Adrenal gland (tissue), 12 donors: Measurements from ENCODE around the gene GANAB. TPM values are rescaled to one million over a fixed set of nuclear protein-coding genes. Genes with fewer than 3 reads are reported as not detected.

Experiments used
- DNase-seq, 7 donors: peaks; one replicate each; pipeline ENCODE4 v3.0.0-alpha.2; 2019 to 2020
- H3K27ac ChIP-seq, 5 donors: fragments of 200-600 bp; sonication (generic) in 4 of 5; 1 replicate in 3 of 5; 2 replicates in 2 of 5; pipeline versions ENCODE4 v1.5.1 to v1.8.0; 2016 to 2020; ENCODE audit warnings: mild to moderate bottlenecking in 1 of 5
- H3K27me3 ChIP-seq: fragments of 200-600 bp; 2 replicates; pipeline ENCODE4 v1.8.0; 2021
- H3K36me3 ChIP-seq, 2 donors: fragments of 200-600 bp; replicated peaks in 1 of 2; 1 replicate in 1 of 2; 2 replicates in 1 of 2; pipeline versions ENCODE4 v1.5.1 to v1.8.0; 2018 to 2022
- H3K4me1 ChIP-seq, 2 donors: fragments of 200-600 bp; replicated peaks in 1 of 2; 1 replicate in 1 of 2; 2 replicates in 1 of 2; pipeline versions ENCODE4 v1.5.1 to v1.8.0; 2018 to 2021
- H3K4me3 ChIP-seq, 4 donors: fragments of 200-600 bp; sonication (generic) in 3 of 4; one replicate each; pipeline ENCODE4 v1.5.1; 2016 to 2018
- H3K9me3 ChIP-seq, 3 donors: fragments of 200-600 bp; sonication (generic) in 1 of 3; replicated peaks in 1 of 3; 1 replicate in 2 of 3; 2 replicates in 1 of 3; pipeline versions ENCODE4 v1.5.1 to v1.8.0; 2016 to 2021
- CTCF ChIP-seq, 6 experiments: fragments of 450-650 bp in 4 of 6; fragments of 200-600 bp in 2 of 6; sonication (generic) in 1 of 6; IDR thresholded peaks; 1 replicate in 5 of 6; 2 replicates in 1 of 6; pipeline versions ENCODE4 v1.5.1 to v1.8.0; 2016 to 2021; ENCODE audit warnings: antibody characterized with exemption in 6 of 6, mild to moderate bottlenecking in 2 of 6, moderate library complexity in 1 of 6
- POLR2A ChIP-seq, 2 donors: fragments of 450-650 bp; IDR thresholded peaks; one replicate each; pipeline ENCODE4 v1.6.1; 2017; ENCODE audit warnings: antibody characterized with exemption in 2 of 2, mild to moderate bottlenecking in 2 of 2, moderate library complexity in 1 of 2
- WGBS, 4 donors: extraction: QIAGEN DNeasy Blood & Tissue Kit in 2 of 4; methylation state at CpG; one replicate each; pipeline versions ENCODE4 v1.1.5 to v1.1.7; 2013 to 2017; 5-methylcytosine and 5-hydroxymethylcytosine counted together
- intact Hi-C, 2 donors: fragments of 100-400 bp; cut with DNase I; formaldehyde crosslinking; loops; one replicate each; pipeline versions ENCODE4 v1.14.1 to v1.15.0; 2022 to 2023
- polyA plus RNA-seq, 3 donors: library from polyadenylated mRNA; stranded (reverse); fragments of 200-250 nt in 2 of 3; fragments of 350-450 nt in 1 of 3; fragmentation: Illumina TruSeq in 1 of 3; extraction: RNeasy Lipid Tissue Mini Kit (QIAGEN cat#74804) in 1 of 3; gene quantifications; one replicate each; pipeline ENCODE4 v1.2.3, GENCODE V29; 2013 to 2014
- total RNA-seq, 9 donors: library from RNA; depleted of rRNA in 4 of 9; stranded (reverse); fragments of >200 nt in 4 of 9; fragments of 120-200 nt in 1 of 9; fragmentation: NEBNext Ultra II Directional in 1 of 9; extraction: Animal tissue kit (Norgen Biotek cat#: 25700) in 1 of 9; gene quantifications; one replicate each; pipeline versions ENCODE4 v1.1.0 to v1.2.4, GENCODE V29; 2013 to 2023
- donor health status: healthy with polysubstance abuse.
- donor health status: Bipolar disorder and iron deficiency.
- donor health status: DM: yes; HTN: yes; CAD: no.
- donor health status: DM: no; HTN: no; CAD: no.
- donor health status: DM: no; HTN: no; CAD: no.
- donor health status: DM: yes; HTN: yes; CAD: no.

The GANAB gene
- total and polyA plus RNA-seq, 12 donors, result 90.9 to 304 (median 173) TPM

- 0 to 1% (median 0%) methylated on average over 8 to 30 of the region's 30 CpGs for WGBS, 4 donors
- intact Hi-C loops, result no loop called here
Measured at GRCh38 chr11:62601122-62601371, 45.4 kb downstream of the GANAB start.

GRCh38 chr11:62600367-62601121, 45.9 kb downstream of the GANAB start:
- peak overlapping the region; percentile 37 to 99 (median 80) for H3K4me3 ChIP-seq
- peak in 1 of 7 donors; percentile 28 for DNase-seq
- H3K27me3 ChIP-seq, result no peaks in the 10 kb centered on the region
- H3K36me3 ChIP-seq, result peaks cover 0 to 40% of the 10 kb centered on the region in 2 donors
- intact Hi-C loops, result no loop called here
- no peaks in the 10 kb centered on the region for H3K9me3 ChIP-seq
- peak overlapping the region in 4 of 5 donors; percentile 86 to 98 (median 93) for H3K27ac ChIP-seq
- no peak for TF ChIP-seq POLR2A (IDR thresholded peaks at IDR 0.05)
- no peak for TF ChIP-seq CTCF (IDR thresholded peaks at IDR 0.05)
- 1 to 3% (median 1%) methylated on average over 21 to 26 of the region's 26 CpGs for WGBS, 4 donors
- H3K4me1 ChIP-seq, result peaks cover 26 to 34% of the 10 kb centered on the region in 2 donors

More at GRCh38 chr11:62601122-62601371, 45.4 kb downstream of the GANAB start:
- peak in 4 of 7 donors; percentile 63 to 73 (median 66) for DNase-seq
- H3K27me3 ChIP-seq, result no peaks in the 10 kb centered on the region
- peaks cover 0 to 40% of the 10 kb centered on the region in 2 donors for H3K36me3 ChIP-seq
- H3K4me3 ChIP-seq, result peak overlapping the region; percentile 37 to 99 (median 80)
- H3K4me1 ChIP-seq, result peaks cover 26 to 34% of the 10 kb centered on the region in 2 donors
- TF ChIP-seq CTCF (IDR thresholded peaks at IDR 0.05) (no peak), POLR2A (IDR thresholded peaks at IDR 0.05) (no peak)
- H3K9me3 ChIP-seq, result no peaks in the 10 kb centered on the region
- H3K27ac ChIP-seq, result peak overlapping the region; percentile 78 to 98 (median 92)

- DNase-seq, result no peak
- Histone ChIP-seq H3K27me3 (no peaks in the 10 kb centered on the region), H3K4me1 (peaks cover 26 to 34% of the 10 kb centered on the region in 2 donors), H3K9me3 (no peaks in the 10 kb centered on the region), H3K4me3 (peak overlapping the region in 2 of 4 donors; percentile 87 to 99), H3K27ac (peak overlapping the region in 3 of 5 donors; percentile 86 to 98 (median 94)), H3K36me3 (peaks cover 0 to 40% of the 10 kb centered on the region in 2 donors)
- intact Hi-C loops, result no loop called here
- 32 to 38% (median 36%) methylated on average over 5 of the region's 5 CpGs for WGBS, 4 donors
- no peak for TF ChIP-seq CTCF (IDR thresholded peaks at IDR 0.05)
- no peak for TF ChIP-seq POLR2A (IDR thresholded peaks at IDR 0.05)
Measured at GRCh38 chr11:62599901-62600300, 46.5 kb downstream of the GANAB start.

- DNase-seq, result peak; percentile 90 to 99 (median 98)
- Histone ChIP-seq H3K9me3 (no peaks in the 10 kb centered on the region), H3K4me1 (peaks cover 26 to 34% of the 10 kb centered on the region in 2 donors), H3K4me3 (peak overlapping the region in 1 of 4 donors; percentile 99), H3K36me3 (peaks cover 0 to 46% of the 10 kb centered on the region in 2 donors), H3K27ac (peak overlapping the region in 3 of 5 donors; percentile 86 to 98 (median 94)), H3K27me3 (no peaks in the 10 kb centered on the region)
- TF ChIP-seq CTCF (IDR thresholded peaks at IDR 0.05) (no peak), POLR2A (IDR thresholded peaks at IDR 0.05) (no peak)
- intact Hi-C loops, result no loop called here
- WGBS, 4 donors, result 27 to 40% (median 34%) methylated on average over 5 to 7 of the region's 7 CpGs
Measured at GRCh38 chr11:62599069-62599696, 47.2 kb downstream of the GANAB start.
